ENCODE data around the gene IFT27. TPM values are rescaled to one million over a fixed set of nuclear protein-coding genes. Genes with fewer than 3 reads are reported as not detected.

IFT27 gene
- total and polyA plus RNA-seq, 2 experiments from 2014 or later, result 28.5 to 63.5 TPM

- no peak for TF ChIP-seq REST (IDR thresholded peaks at IDR 0.05; ENCODE audit: unreplicated experiment)
- no peak for TF ChIP-seq CREB1 (CRISPR knock-in tag; IDR thresholded peaks at IDR 0.05; ENCODE audit: low read depth)
- TF ChIP-seq STAT1 (IDR thresholded peaks at IDR 0.05; ENCODE audit: unreplicated experiment), result no peak
- no peak for TF ChIP-seq NANOG (IDR thresholded peaks at IDR 0.05; ENCODE audit: borderline replicate concordance)
- TF ChIP-seq EZH2phosphoT487 (IDR thresholded peaks at IDR 0.05; ENCODE audit: unreplicated experiment), result no peak
- no peak for TF ChIP-seq POLR2AphosphoS5 (IDR thresholded peaks at IDR 0.05; ENCODE audit: low read depth)
- no peak for TF ChIP-seq ETS1 (IDR thresholded peaks at IDR 0.05)
- no peak for TF ChIP-seq EZH2 (IDR thresholded peaks at IDR 0.05; ENCODE audit: low read depth, unreplicated experiment)
Measured at GRCh38 chr22:36822581-36822980, 46.7 kb upstream of the IFT27 start (continued).

GRCh38 chr22:36819112-36819511 lies 43.2 kb upstream of the IFT27 start:
- Histone ChIP-seq H3K9me2 (ENCODE audit: insufficient read depth) (no peaks in the 10 kb centered on the region), H2AFZ (no peak overlapping the region), H3F3A (replicated peaks; ENCODE audit: low read depth) (no peaks in the 10 kb centered on the region), H3K36me3 (ENCODE audit: insufficient read depth) (no peaks in the 10 kb centered on the region), H4K20me1 (replicated peaks; ENCODE audit: insufficient read depth) (no peaks in the 10 kb centered on the region), H3K4me1 (ENCODE audit: insufficient read depth) (peaks cover 15% of the 10 kb centered on the region), H3K4me3 (no peak overlapping the region), H3K27ac (ENCODE audit: low read depth) (no peak overlapping the region), H3K27me3 (ENCODE audit: insufficient read depth) (peaks cover 44% of the 10 kb centered on the region), H3K4me2 (no peak overlapping the region), H3K79me2 (replicated peaks; ENCODE audit: insufficient read depth) (no peaks in the 10 kb centered on the region)
- Mint-ChIP-seq H3K27ac (no peak overlapping the region), H3K36me3 (ENCODE audit: low read depth) (no peaks in the 10 kb centered on the region), H3K4me3 (no peak overlapping the region), H3K9me3 (no peaks in the 10 kb centered on the region), H3K4me1 (peaks cover 34% of the 10 kb centered on the region), H3K27me3 (ENCODE audit: insufficient read depth, low read depth, poor library complexity) (peaks cover 50% of the 10 kb centered on the region)
- ATAC-seq, result peak; percentile 5
- DNase-seq (ENCODE audit: low spot score), result peak; percentile 54
- TF ChIP-seq ETS1 (IDR thresholded peaks at IDR 0.05) (no peak), REST (IDR thresholded peaks at IDR 0.05; ENCODE audit: unreplicated experiment) (no peak), NANOG (IDR thresholded peaks at IDR 0.05; ENCODE audit: borderline replicate concordance) (no peak), CTCF (conservative IDR thresholded peaks at IDR 0.05; ENCODE audit: low read depth in 2 of 2) (no peak), POLR2AphosphoS5 (IDR thresholded peaks at IDR 0.05; ENCODE audit: low read depth) (no peak)

All from GM23338 (cell line).